Measurements from ENCODE around the gene BTBD17.

DNA sequence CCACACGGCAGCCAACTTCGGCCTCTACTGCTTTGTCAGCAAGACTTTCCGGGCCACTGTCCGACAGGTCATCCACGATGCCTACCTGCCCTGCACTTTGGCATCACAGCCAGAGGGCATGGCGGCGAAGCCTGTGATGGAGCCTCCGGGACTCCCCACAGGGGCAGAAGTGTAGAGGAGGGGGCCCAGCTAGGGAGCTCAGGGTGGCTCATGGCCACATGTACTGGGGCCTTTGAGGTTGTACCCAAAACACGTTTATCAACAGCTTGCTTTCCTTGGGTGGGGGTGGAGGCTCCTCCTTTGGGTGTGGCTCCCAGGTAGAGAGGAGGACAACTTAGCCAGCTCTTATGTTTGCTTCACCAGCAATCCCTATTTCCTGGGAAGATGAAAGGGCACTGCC, 10.8 kb upstream of the BTBD17 start:
- TF ChIP-seq, protein P1, sequence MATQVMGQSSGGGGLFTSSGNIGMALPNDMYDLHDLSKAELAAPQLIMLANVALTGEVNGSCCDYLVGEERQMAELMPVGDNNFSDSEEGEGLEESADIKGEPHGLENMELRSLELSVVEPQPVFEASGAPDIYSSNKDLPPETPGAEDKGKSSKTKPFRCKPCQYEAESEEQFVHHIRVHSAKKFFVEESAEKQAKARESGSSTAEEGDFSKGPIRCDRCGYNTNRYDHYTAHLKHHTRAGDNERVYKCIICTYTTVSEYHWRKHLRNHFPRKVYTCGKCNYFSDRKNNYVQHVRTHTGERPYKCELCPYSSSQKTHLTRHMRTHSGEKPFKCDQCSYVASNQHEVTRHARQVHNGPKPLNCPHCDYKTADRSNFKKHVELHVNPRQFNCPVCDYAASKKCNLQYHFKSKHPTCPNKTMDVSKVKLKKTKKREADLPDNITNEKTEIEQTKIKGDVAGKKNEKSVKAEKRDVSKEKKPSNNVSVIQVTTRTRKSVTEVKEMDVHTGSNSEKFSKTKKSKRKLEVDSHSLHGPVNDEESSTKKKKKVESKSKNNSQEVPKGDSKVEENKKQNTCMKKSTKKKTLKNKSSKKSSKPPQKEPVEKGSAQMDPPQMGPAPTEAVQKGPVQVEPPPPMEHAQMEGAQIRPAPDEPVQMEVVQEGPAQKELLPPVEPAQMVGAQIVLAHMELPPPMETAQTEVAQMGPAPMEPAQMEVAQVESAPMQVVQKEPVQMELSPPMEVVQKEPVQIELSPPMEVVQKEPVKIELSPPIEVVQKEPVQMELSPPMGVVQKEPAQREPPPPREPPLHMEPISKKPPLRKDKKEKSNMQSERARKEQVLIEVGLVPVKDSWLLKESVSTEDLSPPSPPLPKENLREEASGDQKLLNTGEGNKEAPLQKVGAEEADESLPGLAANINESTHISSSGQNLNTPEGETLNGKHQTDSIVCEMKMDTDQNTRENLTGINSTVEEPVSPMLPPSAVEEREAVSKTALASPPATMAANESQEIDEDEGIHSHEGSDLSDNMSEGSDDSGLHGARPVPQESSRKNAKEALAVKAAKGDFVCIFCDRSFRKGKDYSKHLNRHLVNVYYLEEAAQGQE (IDR thresholded peaks at IDR 0.05; ENCODE audit: insufficient read depth in 1 of 2, low read depth in 2 of 2, low read length in 2 of 2): no peak
- no peak for TF ChIP-seq POLR2AphosphoS5 (IDR thresholded peaks at IDR 0.05; ENCODE audit: low read depth, low read length)
- TF ChIP-seq TAF1 (IDR thresholded peaks at IDR 0.05; ENCODE audit: borderline replicate concordance, insufficient read depth, low read length): no peak
